SK-N-SH treated with all-trans-retinoic acid at 6 μM for 48 hours (cell line): ENCODE results near the gene MOG.

Experiments used
- ATAC-seq: fragments of 200-7000 bp; cut with Tn5 transposase; 3 replicates; pipeline ENCODE4 v1.9.1; 2020; ENCODE audit warnings: mild to moderate bottlenecking, moderate library complexity
- BACH2 ChIP-seq: fragments of 250-450 bp; sonication (Bioruptor Pico); IDR thresholded peaks from 2 replicates; pipeline ENCODE4 v1.9.0; 2021; ENCODE audit warnings: mild to moderate bottlenecking, borderline replicate concordance
- CSRNP3 ChIP-seq: fragments of 250-450 bp; sonication (Bioruptor Pico); IDR thresholded peaks from 2 replicates; pipeline ENCODE4 v1.5.1; 2021; ENCODE audit warnings: mild to moderate bottlenecking, moderate library complexity
- ESRRG ChIP-seq: fragments of 250-450 bp; sonication (Bioruptor Pico); IDR thresholded peaks from 2 replicates; pipeline ENCODE4 v1.6.1; 2021; ENCODE audit warnings: mild to moderate bottlenecking
- GLIS3 ChIP-seq: fragments of 250-450 bp; sonication (Bioruptor Pico); IDR thresholded peaks from 2 replicates; pipeline ENCODE4 v1.5.0; 2020; ENCODE audit warnings: mild to moderate bottlenecking, moderate library complexity
- ISL1 ChIP-seq: fragments of 250-450 bp; sonication (Bioruptor Pico); IDR thresholded peaks from 2 replicates; pipeline ENCODE4 v2.1.2; 2022; ENCODE audit warnings: mild to moderate bottlenecking, moderate library complexity
- PATZ1 ChIP-seq: fragments of 250-450 bp; sonication (Bioruptor Pico); IDR thresholded peaks from 2 replicates; pipeline ENCODE4 v1.8.0; 2020; ENCODE audit warnings: mild to moderate bottlenecking, moderate library complexity, borderline replicate concordance
- PPARA ChIP-seq: fragments of 250-450 bp; sonication (Bioruptor Pico); IDR thresholded peaks from 2 replicates; pipeline ENCODE4 v1.5.0; 2020; ENCODE audit warnings: mild to moderate bottlenecking, borderline replicate concordance
- RARB ChIP-seq: fragments of 250-450 bp; sonication (Bioruptor Pico); IDR thresholded peaks from 2 replicates; pipeline ENCODE4 v1.8.0; 2021; ENCODE audit warnings: mild to moderate bottlenecking, moderate library complexity
- SNAI2 ChIP-seq: fragments of 250-450 bp; sonication (Bioruptor Pico); IDR thresholded peaks from 2 replicates; pipeline ENCODE4 v1.5.0; 2020; ENCODE audit warnings: mild to moderate bottlenecking, moderate library complexity
- ZFP3 ChIP-seq: fragments of 250-450 bp; sonication (Bioruptor Pico); IDR thresholded peaks from 2 replicates; pipeline ENCODE4 v1.5.0; 2020; ENCODE audit warnings: mild to moderate bottlenecking, moderate library complexity
- ZFP30 ChIP-seq: fragments of 450-650 bp; formaldehyde crosslinking; IDR thresholded peaks from 2 replicates; pipeline ENCODE4 v1.5.0; 2022; ENCODE audit warnings: mild to moderate bottlenecking, moderate library complexity
- ZNF565 ChIP-seq: fragments of 450-650 bp; formaldehyde crosslinking; conservative IDR thresholded peaks from 2 replicates; pipeline ENCODE4 v1.5.0; 2020; ENCODE audit warnings: low read depth, mild to moderate bottlenecking, moderate library complexity
- ZNF70 ChIP-seq: fragments of 450-650 bp; formaldehyde crosslinking; IDR thresholded peaks from 2 replicates; pipeline ENCODE4 v1.5.0; 2020; ENCODE audit warnings: mild to moderate bottlenecking, moderate library complexity
- ZNF8 ChIP-seq: fragments of 450-650 bp; formaldehyde crosslinking; IDR thresholded peaks from 2 replicates; pipeline ENCODE4 v1.5.0; 2020; ENCODE audit warnings: mild to moderate bottlenecking, moderate library complexity
- TF ChIP-seq, protein P1 (sequence below): fragments of 250-450 bp; sonication (Bioruptor Pico); IDR thresholded peaks from 2 replicates; pipeline ENCODE4 v1.5.0; 2020; ENCODE audit warnings: mild to moderate bottlenecking, moderate library complexity
- TF ChIP-seq, protein P2 (sequence below): fragments of 250-450 bp; sonication (Bioruptor Pico); IDR thresholded peaks from 2 replicates; pipeline ENCODE4 v1.8.0; 2021; ENCODE audit warnings: low read depth, mild to moderate bottlenecking, moderate library complexity, borderline replicate concordance
- TF ChIP-seq, protein P3 (sequence below): fragments of 250-450 bp; sonication (Bioruptor Pico); IDR thresholded peaks from 2 replicates; pipeline ENCODE4 v1.5.1; 2020; ENCODE audit warnings: low read depth, mild to moderate bottlenecking, moderate library complexity

The MOG gene

GRCh38 chr6:29675561-29675960, 18.7 kb downstream of the MOG start (continued):
- TF ChIP-seq, protein P1, sequence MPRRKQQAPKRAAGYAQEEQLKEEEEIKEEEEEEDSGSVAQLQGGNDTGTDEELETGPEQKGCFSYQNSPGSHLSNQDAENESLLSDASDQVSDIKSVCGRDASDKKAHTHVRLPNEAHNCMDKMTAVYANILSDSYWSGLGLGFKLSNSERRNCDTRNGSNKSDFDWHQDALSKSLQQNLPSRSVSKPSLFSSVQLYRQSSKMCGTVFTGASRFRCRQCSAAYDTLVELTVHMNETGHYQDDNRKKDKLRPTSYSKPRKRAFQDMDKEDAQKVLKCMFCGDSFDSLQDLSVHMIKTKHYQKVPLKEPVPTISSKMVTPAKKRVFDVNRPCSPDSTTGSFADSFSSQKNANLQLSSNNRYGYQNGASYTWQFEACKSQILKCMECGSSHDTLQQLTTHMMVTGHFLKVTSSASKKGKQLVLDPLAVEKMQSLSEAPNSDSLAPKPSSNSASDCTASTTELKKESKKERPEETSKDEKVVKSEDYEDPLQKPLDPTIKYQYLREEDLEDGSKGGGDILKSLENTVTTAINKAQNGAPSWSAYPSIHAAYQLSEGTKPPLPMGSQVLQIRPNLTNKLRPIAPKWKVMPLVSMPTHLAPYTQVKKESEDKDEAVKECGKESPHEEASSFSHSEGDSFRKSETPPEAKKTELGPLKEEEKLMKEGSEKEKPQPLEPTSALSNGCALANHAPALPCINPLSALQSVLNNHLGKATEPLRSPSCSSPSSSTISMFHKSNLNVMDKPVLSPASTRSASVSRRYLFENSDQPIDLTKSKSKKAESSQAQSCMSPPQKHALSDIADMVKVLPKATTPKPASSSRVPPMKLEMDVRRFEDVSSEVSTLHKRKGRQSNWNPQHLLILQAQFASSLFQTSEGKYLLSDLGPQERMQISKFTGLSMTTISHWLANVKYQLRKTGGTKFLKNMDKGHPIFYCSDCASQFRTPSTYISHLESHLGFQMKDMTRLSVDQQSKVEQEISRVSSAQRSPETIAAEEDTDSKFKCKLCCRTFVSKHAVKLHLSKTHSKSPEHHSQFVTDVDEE (CRISPR knock-in tag) = no peak
- TF ChIP-seq, protein P2, sequence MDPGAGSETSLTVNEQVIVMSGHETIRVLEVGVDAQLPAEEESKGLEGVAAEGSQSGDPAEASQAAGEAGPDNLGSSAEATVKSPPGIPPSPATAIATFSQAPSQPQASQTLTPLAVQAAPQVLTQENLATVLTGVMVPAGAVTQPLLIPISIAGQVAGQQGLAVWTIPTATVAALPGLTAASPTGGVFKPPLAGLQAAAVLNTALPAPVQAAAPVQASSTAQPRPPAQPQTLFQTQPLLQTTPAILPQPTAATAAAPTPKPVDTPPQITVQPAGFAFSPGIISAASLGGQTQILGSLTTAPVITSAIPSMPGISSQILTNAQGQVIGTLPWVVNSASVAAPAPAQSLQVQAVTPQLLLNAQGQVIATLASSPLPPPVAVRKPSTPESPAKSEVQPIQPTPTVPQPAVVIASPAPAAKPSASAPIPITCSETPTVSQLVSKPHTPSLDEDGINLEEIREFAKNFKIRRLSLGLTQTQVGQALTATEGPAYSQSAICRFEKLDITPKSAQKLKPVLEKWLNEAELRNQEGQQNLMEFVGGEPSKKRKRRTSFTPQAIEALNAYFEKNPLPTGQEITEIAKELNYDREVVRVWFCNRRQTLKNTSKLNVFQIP (CRISPR knock-in tag) = no peak
- TF ChIP-seq ZNF565 = no peak
- no peak for TF ChIP-seq ZFP30

DNA sequence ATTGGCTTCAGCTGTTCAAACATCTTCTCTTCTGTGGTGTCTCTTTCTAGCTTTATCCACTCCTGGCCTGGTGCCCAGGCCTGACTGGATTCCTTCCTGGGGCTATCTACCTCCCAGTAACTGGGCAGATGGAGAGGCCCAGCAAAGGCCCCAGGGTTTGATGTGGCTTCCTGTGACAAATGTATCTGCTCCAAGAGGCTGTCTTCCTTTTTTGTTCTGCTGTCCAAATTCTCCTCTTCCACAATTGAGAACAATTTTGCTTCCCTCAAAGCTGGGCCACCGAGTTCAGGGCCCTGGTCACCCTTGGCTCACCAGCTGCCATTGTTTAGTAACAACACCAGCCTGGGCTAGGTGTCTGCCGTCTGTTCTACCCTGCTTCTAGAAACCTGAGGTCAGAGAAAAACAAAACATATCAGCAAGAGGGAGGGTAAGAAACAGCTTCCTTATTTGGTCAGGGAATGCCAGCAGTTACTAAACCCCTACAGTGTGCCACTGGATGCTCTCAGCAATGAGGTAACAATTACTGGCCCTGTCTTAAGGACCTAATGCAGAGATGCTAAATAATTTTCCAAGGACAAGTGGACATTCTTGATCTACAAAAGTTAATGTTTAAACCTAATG, 20.2 kb downstream of the MOG start:
- no peak for ATAC-seq
- TF ChIP-seq GLIS3 (CRISPR knock-in tag) = no peak
- TF ChIP-seq, protein P2 (CRISPR knock-in tag) = no peak
- TF ChIP-seq SNAI2 = no peak
- TF ChIP-seq ZNF70 (CRISPR knock-in tag) = no peak
- TF ChIP-seq BACH2 (CRISPR knock-in tag) = no peak

- no peak for ATAC-seq
- no peak for TF ChIP-seq BACH2 (CRISPR knock-in tag)
- no peak for TF ChIP-seq PPARA
- TF ChIP-seq ZNF565 = no peak
- TF ChIP-seq ZNF8 (CRISPR knock-in tag) = no peak
- TF ChIP-seq PATZ1 (CRISPR knock-in tag) = no peak
Observed at GRCh38 chr6:29678114-29678513, 21.2 kb downstream of the MOG start.

- no peak for ATAC-seq
Observed at GRCh38 chr6:29679962-29680361, 23.1 kb downstream of the MOG start.

More at GRCh38 chr6:29679962-29680361, 23.1 kb downstream of the MOG start:
- TF ChIP-seq, protein P1 (CRISPR knock-in tag) = no peak
- TF ChIP-seq, protein P2 (CRISPR knock-in tag) = no peak
- TF ChIP-seq CSRNP3 (no peak), ZNF8 (CRISPR knock-in tag) (no peak), PPARA (no peak), RARB (no peak), SNAI2 (no peak), ISL1 (CRISPR knock-in tag) (no peak), BACH2 (CRISPR knock-in tag) (no peak), ZFP30 (no peak), ZFP3 (CRISPR knock-in tag) (no peak), ESRRG (CRISPR knock-in tag) (no peak)
- TF ChIP-seq, protein P3, sequence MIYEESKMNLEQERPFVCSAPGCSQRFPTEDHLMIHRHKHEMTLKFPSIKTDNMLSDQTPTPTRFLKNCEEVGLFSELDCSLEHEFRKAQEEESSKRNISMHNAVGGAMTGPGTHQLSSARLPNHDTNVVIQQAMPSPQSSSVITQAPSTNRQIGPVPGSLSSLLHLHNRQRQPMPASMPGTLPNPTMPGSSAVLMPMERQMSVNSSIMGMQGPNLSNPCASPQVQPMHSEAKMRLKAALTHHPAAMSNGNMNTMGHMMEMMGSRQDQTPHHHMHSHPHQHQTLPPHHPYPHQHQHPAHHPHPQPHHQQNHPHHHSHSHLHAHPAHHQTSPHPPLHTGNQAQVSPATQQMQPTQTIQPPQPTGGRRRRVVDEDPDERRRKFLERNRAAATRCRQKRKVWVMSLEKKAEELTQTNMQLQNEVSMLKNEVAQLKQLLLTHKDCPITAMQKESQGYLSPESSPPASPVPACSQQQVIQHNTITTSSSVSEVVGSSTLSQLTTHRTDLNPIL (CRISPR knock-in tag) = no peak
